Measurements from ENCODE around the gene UBTD1.
"Not testable (repeated sequence)": the region's sequence is repeated elsewhere in the genome, so short reads cannot be mapped to it uniquely, and the experiment has no call there.

Gene UBTD1

GRCh38 chr10:97540669-97541500, 42.2 kb downstream of the UBTD1 start:
- DNase-seq: no peak

- DNase-seq: peak; percentile 72
Observed at GRCh38 chr10:97542169-97543024, 43.7 kb downstream of the UBTD1 start.

- DNase-seq: no peak
Observed at GRCh38 chr10:97543025-97543546, 44.4 kb downstream of the UBTD1 start.

- no peak for DNase-seq
Observed at GRCh38 chr10:97546456-97547270, 47.9 kb downstream of the UBTD1 start.

GRCh38 chr10:97547271-97547600, 48.5 kb downstream of the UBTD1 start:
- no peak for DNase-seq

- no peak for DNase-seq
Observed at GRCh38 chr10:97547962-97548361, 49.2 kb downstream of the UBTD1 start.

GRCh38 chr10:97548828-97549455, 50.2 kb downstream of the UBTD1 start:
- DNase-seq: no peak

- no peak for DNase-seq
Observed at GRCh38 chr10:97549587-97550322, 51.0 kb downstream of the UBTD1 start.

GRCh38 chr10:97550336-97551149, 51.8 kb downstream of the UBTD1 start:
- DNase-seq: no peak

GRCh38 chr10:97551271-97551670, 52.5 kb downstream of the UBTD1 start:
- no peak for DNase-seq

- no peak for DNase-seq
Observed at GRCh38 chr10:97553575-97554031, 54.9 kb downstream of the UBTD1 start.

- not testable (repeated sequence) for DNase-seq
Observed at GRCh38 chr10:97554336-97554735, 55.6 kb downstream of the UBTD1 start.

GRCh38 chr10:97555541-97555940, 56.8 kb downstream of the UBTD1 start:
- DNase-seq: not testable (repeated sequence)

- not testable (repeated sequence) for DNase-seq
Observed at GRCh38 chr10:97560731-97561381, 62.1 kb downstream of the UBTD1 start.

- DNase-seq: not testable (repeated sequence)
Observed at GRCh38 chr10:97561386-97562077, 62.8 kb downstream of the UBTD1 start.

GRCh38 chr10:97562329-97562728, 63.6 kb downstream of the UBTD1 start:
- DNase-seq: not testable (repeated sequence)

GRCh38 chr10:97563337-97563736, 64.6 kb downstream of the UBTD1 start:
- no peak for DNase-seq

GRCh38 chr10:97564776-97565175, 66.1 kb downstream of the UBTD1 start:
- no peak for DNase-seq

- DNase-seq: no peak
Observed at GRCh38 chr10:97566336-97566996, 67.7 kb downstream of the UBTD1 start.

All from NCI-H446 treated with DMSO at 0.1 percent for 48 hours (cell line).